Endodermal cell (in vitro differentiated cells): ENCODE results near the gene SRPK3. TPM values are rescaled to one million over a fixed set of nuclear protein-coding genes. Genes with fewer than 3 reads are reported as not detected.
A peak's percentile ranks its signal among the peaks of the same experiment; 100 is the strongest.

Experiments used
- DNase-seq: peaks from one replicate; pipeline ENCODE4 v3.0.0-alpha.2; 2017
- H3K27ac ChIP-seq: 2 replicates; pipeline ENCODE4 v1.5.1; 2013; ENCODE audit warnings: mild to moderate bottlenecking, low read depth, low read length, moderate library complexity
- H3K27me3 ChIP-seq: 2 replicates; pipeline ENCODE4 v1.6.1; 2013; ENCODE audit warnings: mild to moderate bottlenecking, low read length, moderate library complexity; ENCODE audit not compliant: insufficient read depth, control insufficient read depth, poor library complexity, severe bottlenecking
- H3K36me3 ChIP-seq: 2 replicates; pipeline ENCODE4 v1.7.0; 2013; ENCODE audit warnings: mild to moderate bottlenecking, low read length, moderate library complexity; ENCODE audit not compliant: control insufficient read depth, insufficient read depth
- H3K4me1 ChIP-seq: one replicate; pipeline ENCODE4 v1.7.0; 2013; ENCODE audit warnings: low read length; ENCODE audit not compliant: control insufficient read depth, insufficient read depth
- H3K4me3 ChIP-seq: 2 replicates; pipeline ENCODE4 v1.5.1; 2013; ENCODE audit warnings: mild to moderate bottlenecking, low read length, moderate library complexity
- H3K9ac ChIP-seq: 2 replicates; pipeline ENCODE4 v1.6.1; 2013; ENCODE audit warnings: mild to moderate bottlenecking, low read length, moderate library complexity; ENCODE audit not compliant: poor library complexity, severe bottlenecking; ENCODE audit errors: extremely low read depth
- H3K9me3 ChIP-seq: 2 replicates; pipeline ENCODE4 v1.6.1; 2013; ENCODE audit warnings: mild to moderate bottlenecking, low read length, moderate library complexity; ENCODE audit not compliant: control insufficient read depth
- H3K27ac Mint-ChIP-seq: 2 replicates; pipeline ENCODE4 v1.8.0; 2020; ENCODE audit warnings: mixed read lengths
- H3K27me3 Mint-ChIP-seq: 2 replicates; pipeline ENCODE4 v1.8.0; 2021; ENCODE audit warnings: mild to moderate bottlenecking, mixed read lengths; ENCODE audit not compliant: insufficient read depth
- H3K36me3 Mint-ChIP-seq: 2 replicates; pipeline ENCODE4 v1.8.0; 2020; ENCODE audit warnings: low read depth, mixed read lengths
- H3K4me1 Mint-ChIP-seq: 2 replicates; pipeline ENCODE4 v1.8.0; 2020; ENCODE audit warnings: mixed read lengths
- H3K4me3 Mint-ChIP-seq: 2 replicates; pipeline ENCODE4 v1.8.0; 2020; ENCODE audit warnings: mild to moderate bottlenecking, moderate library complexity, mixed read lengths
- H3K9me3 Mint-ChIP-seq: 2 replicates; pipeline ENCODE4 v1.8.0; 2020; ENCODE audit warnings: mild to moderate bottlenecking, mixed read lengths
- WGBS, 2 experiments: methylation state at CpG; one replicate each; pipeline versions ENCODE4 v1.1.5 to v1.1.7; 2013; ENCODE audit warnings: missing lambda C conversion rate in 2 of 2, mixed read lengths in 1 of 2; ENCODE audit not compliant: insufficient coverage in 1 of 2, insufficient read length in 1 of 2; 5-methylcytosine and 5-hydroxymethylcytosine counted together
- total RNA-seq, 2 donors: library from RNA; stranded (reverse); fragmentation: NEBNext Ultra II Directional in 1 of 2; extraction: Animal tissue kit (Norgen Biotek cat#: 25700) in 1 of 2; gene quantifications; 2 replicates in 1 of 2; 3 replicates in 1 of 2; pipeline ENCODE4 v1.2.1, GENCODE V29; 2021
- TF ChIP-seq, protein P1 (sequence below): fragments of 200-600 bp; sonication (generic); conservative IDR thresholded peaks from 2 replicates; pipeline ENCODE4 v1.5.0; 2021; ENCODE audit warnings: antibody characterized with exemption, mild to moderate bottlenecking

SRPK3 gene
- total RNA-seq, 2 donors from 2014 or later = not detected

DNA sequence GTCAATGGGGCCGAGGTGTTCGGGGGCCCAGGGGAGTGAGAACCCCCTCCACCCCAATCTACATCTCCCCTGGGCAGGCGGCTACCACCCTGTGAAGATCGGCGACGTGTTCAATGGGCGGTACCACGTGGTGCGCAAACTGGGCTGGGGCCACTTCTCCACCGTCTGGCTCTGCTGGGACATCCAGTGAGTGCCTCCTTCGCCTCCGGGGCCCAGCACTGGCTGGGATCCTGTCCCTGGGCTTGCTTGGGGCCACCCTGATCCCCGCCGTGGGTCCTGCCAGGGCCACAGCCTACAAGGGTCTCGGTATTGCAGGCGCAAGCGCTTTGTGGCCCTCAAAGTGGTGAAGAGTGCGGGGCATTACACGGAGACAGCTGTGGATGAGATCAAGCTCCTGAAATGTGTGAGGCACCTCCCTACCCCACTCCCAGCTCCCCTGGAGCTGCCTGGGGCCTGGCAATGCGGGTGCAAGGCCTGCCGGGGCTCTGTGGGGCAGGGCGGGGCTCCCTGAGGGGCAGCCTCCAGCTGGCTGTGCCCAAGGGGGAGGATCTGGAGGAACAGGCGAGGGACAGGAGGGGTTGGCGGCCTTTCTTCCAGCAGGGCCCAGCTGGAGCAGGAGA lies 697 bp downstream of the SRPK3 start:
- Histone ChIP-seq H3K9ac (no peak overlapping the region), H3K4me3 (no peak overlapping the region), H3K36me3 (no peaks in the 10 kb centered on the region), H3K4me1 (no peaks in the 10 kb centered on the region), H3K9me3 (no peaks in the 10 kb centered on the region), H3K27me3 (no peaks in the 10 kb centered on the region), H3K27ac (no peak overlapping the region)
- Mint-ChIP-seq H3K36me3 (peaks cover 4% of the 10 kb centered on the region), H3K9me3 (peaks cover 48% of the 10 kb centered on the region), H3K4me3 (no peak overlapping the region), H3K27me3 (no peaks in the 10 kb centered on the region), H3K4me1 (no peaks in the 10 kb centered on the region), H3K27ac (no peak overlapping the region)
- no peak for DNase-seq
- WGBS, 2 experiments = 92 to 97% methylated on average over 10 to 24 of the region's 24 CpGs
- TF ChIP-seq, protein P1, sequence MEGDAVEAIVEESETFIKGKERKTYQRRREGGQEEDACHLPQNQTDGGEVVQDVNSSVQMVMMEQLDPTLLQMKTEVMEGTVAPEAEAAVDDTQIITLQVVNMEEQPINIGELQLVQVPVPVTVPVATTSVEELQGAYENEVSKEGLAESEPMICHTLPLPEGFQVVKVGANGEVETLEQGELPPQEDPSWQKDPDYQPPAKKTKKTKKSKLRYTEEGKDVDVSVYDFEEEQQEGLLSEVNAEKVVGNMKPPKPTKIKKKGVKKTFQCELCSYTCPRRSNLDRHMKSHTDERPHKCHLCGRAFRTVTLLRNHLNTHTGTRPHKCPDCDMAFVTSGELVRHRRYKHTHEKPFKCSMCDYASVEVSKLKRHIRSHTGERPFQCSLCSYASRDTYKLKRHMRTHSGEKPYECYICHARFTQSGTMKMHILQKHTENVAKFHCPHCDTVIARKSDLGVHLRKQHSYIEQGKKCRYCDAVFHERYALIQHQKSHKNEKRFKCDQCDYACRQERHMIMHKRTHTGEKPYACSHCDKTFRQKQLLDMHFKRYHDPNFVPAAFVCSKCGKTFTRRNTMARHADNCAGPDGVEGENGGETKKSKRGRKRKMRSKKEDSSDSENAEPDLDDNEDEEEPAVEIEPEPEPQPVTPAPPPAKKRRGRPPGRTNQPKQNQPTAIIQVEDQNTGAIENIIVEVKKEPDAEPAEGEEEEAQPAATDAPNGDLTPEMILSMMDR = no peak

DNA sequence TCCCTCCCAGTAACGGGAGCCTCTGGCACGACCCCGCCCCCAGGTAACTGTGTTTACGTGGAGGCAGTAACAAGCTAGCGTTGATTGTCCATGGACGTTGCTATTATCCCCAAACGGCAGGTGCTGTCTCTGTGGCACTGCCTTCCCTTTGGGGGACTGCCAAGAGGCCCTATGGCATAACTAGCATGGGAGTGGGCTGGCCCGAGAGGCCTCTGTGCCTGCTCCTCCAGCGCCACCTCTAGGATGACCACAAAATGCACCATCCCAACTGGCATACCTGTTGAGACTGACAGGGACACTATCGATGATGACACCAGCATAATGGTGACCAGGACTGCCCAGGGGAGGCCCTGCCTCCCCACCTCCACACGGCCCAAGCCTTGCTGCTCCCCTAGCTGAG lies 1.5 kb downstream of the SRPK3 start:
- no peaks in the 10 kb centered on the region for H3K4me1 ChIP-seq
- TF ChIP-seq, protein P1 = peak; percentile 57
- H3K4me3 Mint-ChIP-seq = no peak overlapping the region
- peaks cover 9% of the 10 kb centered on the region for H3K36me3 Mint-ChIP-seq
- no peaks in the 10 kb centered on the region for H3K27me3 ChIP-seq
- peak; percentile 74 for DNase-seq
- H3K4me3 ChIP-seq = no peak overlapping the region
- peaks cover 48% of the 10 kb centered on the region for H3K9me3 Mint-ChIP-seq
- H3K27ac ChIP-seq = no peak overlapping the region
- H3K9me3 ChIP-seq = no peaks in the 10 kb centered on the region
- no peaks in the 10 kb centered on the region for H3K4me1 Mint-ChIP-seq
- 84 to 100% methylated on average over 2 to 11 of the region's 11 CpGs for WGBS, 2 experiments
- H3K27ac Mint-ChIP-seq = no peak overlapping the region
- no peaks in the 10 kb centered on the region for H3K36me3 ChIP-seq
- no peak overlapping the region for H3K9ac ChIP-seq
- H3K27me3 Mint-ChIP-seq = no peaks in the 10 kb centered on the region

DNA sequence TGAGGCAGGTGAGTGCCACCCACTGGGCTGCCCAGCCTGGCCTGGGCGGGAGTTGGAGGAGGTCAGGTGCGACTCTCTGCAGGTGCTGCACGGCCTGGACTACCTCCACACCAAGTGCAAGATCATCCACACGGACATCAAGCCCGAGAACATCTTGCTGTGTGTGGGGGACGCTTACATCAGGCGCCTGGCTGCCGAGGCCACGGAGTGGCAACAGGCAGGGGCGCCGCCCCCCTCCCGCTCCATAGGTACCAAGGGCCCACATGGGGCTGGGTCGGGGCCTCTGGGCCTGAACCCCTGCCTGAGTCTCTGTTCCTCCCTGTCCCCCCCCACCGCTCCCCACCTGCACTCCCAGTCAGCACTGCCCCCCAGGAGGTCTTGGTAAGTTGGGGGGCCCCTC lies 2.0 kb downstream of the SRPK3 start:
- Histone ChIP-seq H3K27me3 (no peaks in the 10 kb centered on the region), H3K4me3 (no peak overlapping the region), H3K36me3 (no peaks in the 10 kb centered on the region), H3K9ac (no peak overlapping the region), H3K27ac (no peak overlapping the region), H3K9me3 (no peaks in the 10 kb centered on the region), H3K4me1 (no peaks in the 10 kb centered on the region)
- no peak overlapping the region for H3K4me3 Mint-ChIP-seq
- peaks cover 46% of the 10 kb centered on the region for H3K9me3 Mint-ChIP-seq
- TF ChIP-seq, protein P1 = no peak
- no peak for DNase-seq
- H3K4me1 Mint-ChIP-seq = no peaks in the 10 kb centered on the region
- no peaks in the 10 kb centered on the region for H3K27me3 Mint-ChIP-seq
- no peak overlapping the region for H3K27ac Mint-ChIP-seq
- H3K36me3 Mint-ChIP-seq = peaks cover 11% of the 10 kb centered on the region
- 98 to 100% methylated on average over 1 to 11 of the region's 14 CpGs for WGBS, 2 experiments
